Stomach smooth muscle (tissue), 2 donors: ENCODE results near the gene RAI14.
A peak's percentile ranks its signal among the peaks of the same experiment; 100 is the strongest.

Source experiments
- H3K27ac ChIP-seq: one replicate; pipeline ENCODE4 v1.7.0; 2013; ENCODE audit warnings: mild to moderate bottlenecking, low read length, inconsistent platforms
- H3K27me3 ChIP-seq, 2 donors: one replicate each; pipeline ENCODE4 v1.7.0; 2013; ENCODE audit warnings: low read length in 2 of 2; ENCODE audit not compliant: insufficient read depth in 2 of 2, control insufficient read depth in 1 of 2
- H3K36me3 ChIP-seq, 2 donors: one replicate each; pipeline ENCODE4 v1.7.0; 2013; ENCODE audit warnings: low read length in 2 of 2; ENCODE audit not compliant: control insufficient read depth in 2 of 2, insufficient read depth in 2 of 2
- H3K4me1 ChIP-seq: one replicate; pipeline ENCODE4 v1.7.0; 2013; ENCODE audit warnings: low read length; ENCODE audit not compliant: control insufficient read depth, insufficient read depth
- H3K4me3 ChIP-seq, 2 donors: one replicate each; pipeline ENCODE4 v1.7.0; 2013; ENCODE audit warnings: low read length in 2 of 2
- H3K9ac ChIP-seq, 2 donors: one replicate each; pipeline ENCODE4 v1.7.0; 2013; ENCODE audit warnings: low read length in 2 of 2, mild to moderate bottlenecking in 1 of 2
- H3K9me3 ChIP-seq, 2 donors: one replicate each; pipeline ENCODE4 v1.7.0; 2013; ENCODE audit warnings: low read length in 2 of 2; ENCODE audit not compliant: control insufficient read depth in 2 of 2
- donor health status: healthy.
- donor health status: Pancreatic carcinoma.

RAI14 gene

DNA sequence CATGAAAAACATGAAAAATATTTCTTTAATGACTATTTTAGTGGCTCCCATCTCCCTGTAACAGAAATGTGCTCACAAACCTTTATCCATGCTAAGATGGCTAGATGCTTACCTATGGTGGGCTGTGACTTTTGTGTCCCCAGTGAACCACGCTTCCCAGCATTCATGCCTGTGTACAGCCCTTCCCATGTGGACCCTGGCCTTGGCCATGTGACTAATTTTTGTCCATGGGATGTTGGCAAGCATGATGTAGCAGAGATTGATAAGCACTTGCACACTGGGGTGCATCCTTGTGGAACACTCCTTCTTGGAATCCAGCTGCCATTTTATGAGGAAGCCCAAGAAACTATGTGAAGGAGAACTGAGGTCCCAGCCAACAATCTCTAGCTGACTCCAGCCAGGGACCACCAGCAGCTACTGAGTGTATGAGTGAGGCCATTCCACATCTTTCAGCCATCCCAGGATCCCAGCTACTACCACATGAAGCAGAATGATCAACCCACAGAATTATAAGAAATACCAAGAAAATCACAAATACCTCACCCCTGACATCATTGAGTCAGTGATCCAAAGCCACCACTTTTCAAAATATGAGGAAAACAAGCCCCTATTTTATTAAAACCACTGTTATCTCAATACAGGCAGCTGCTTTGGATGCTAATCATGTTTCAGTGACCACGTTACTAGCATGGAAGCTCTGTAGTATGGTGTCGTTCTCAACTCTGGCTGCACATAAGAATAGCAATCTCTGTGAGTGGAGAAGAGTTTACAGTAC, 16.1 kb upstream of the RAI14 start:
- no peaks in the 10 kb centered on the region for H3K27me3 ChIP-seq
- H3K9ac ChIP-seq: no peak overlapping the region
- H3K36me3 ChIP-seq: no peaks in the 10 kb centered on the region
- no peak overlapping the region for H3K27ac ChIP-seq
- no peaks in the 10 kb centered on the region for H3K9me3 ChIP-seq
- no peak overlapping the region for H3K4me3 ChIP-seq
- no peaks in the 10 kb centered on the region for H3K4me1 ChIP-seq

GRCh38 chr5:34648039-34648839, 7.9 kb upstream of the RAI14 start:
- H3K9me3 ChIP-seq: no peaks in the 10 kb centered on the region

GRCh38 chr5:34648840-34649158, 7.3 kb upstream of the RAI14 start:
- Histone ChIP-seq H3K27ac (no peak overlapping the region), H3K36me3 (no peaks in the 10 kb centered on the region), H3K9me3 (no peaks in the 10 kb centered on the region), H3K27me3 (no peaks in the 10 kb centered on the region), H3K4me1 (no peaks in the 10 kb centered on the region), H3K9ac (no peak overlapping the region), H3K4me3 (no peak overlapping the region)

More at GRCh38 chr5:34648039-34648839, 7.9 kb upstream of the RAI14 start:
- Histone ChIP-seq H3K4me3 (no peak overlapping the region), H3K27me3 (no peaks in the 10 kb centered on the region), H3K9ac (no peak overlapping the region), H3K36me3 (no peaks in the 10 kb centered on the region), H3K4me1 (no peaks in the 10 kb centered on the region), H3K27ac (no peak overlapping the region)

DNA sequence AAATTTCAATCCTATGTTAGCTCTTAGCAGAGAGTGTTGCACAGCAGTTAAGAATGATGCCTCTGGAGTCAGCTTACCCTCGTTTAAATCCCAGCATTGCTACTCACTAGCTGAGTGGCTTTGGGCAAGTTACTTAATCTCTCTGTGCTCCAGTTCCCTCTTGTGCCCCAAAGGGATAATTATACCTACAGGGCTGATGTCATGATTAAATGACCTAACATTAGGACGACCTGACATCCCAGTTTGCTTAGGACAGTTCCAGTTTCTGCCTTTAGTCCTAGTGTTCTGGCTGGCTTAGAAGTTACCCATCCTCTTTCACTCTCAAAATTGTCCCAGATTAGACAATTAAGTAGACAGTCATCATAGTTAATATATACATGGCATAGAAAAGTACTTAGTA, 4.3 kb upstream of the RAI14 start:
- no peaks in the 10 kb centered on the region for H3K36me3 ChIP-seq

GRCh38 chr5:34652466-34652865, 3.7 kb upstream of the RAI14 start:
- no peak overlapping the region for H3K27ac ChIP-seq

More for the DNA sequence above, 4.3 kb upstream of the RAI14 start:
- no peaks in the 10 kb centered on the region for H3K27me3 ChIP-seq
- H3K4me3 ChIP-seq: no peak overlapping the region
- no peak overlapping the region for H3K9ac ChIP-seq
- H3K27ac ChIP-seq: no peak overlapping the region
- H3K9me3 ChIP-seq: no peaks in the 10 kb centered on the region
- peaks cover 9% of the 10 kb centered on the region for H3K4me1 ChIP-seq

DNA sequence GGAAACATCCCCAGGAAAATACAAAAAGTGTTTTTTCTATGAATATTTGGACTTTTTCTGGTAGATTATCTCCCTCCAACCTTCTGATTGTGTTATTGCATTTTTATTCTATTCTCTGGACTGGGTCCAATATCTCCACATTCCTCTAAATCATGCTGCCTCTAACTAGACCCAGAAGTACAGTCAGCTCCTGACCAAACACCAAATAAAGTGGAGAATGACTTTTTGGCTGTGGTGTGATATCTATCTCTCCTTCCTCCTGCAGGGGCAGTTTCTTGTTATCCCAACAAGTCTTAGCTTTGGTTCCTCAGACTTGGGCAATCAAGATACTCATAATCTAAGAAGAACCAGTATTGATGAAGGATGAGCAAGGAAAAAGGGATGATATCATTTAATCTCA, 3.2 kb upstream of the RAI14 start:
- no peak overlapping the region for H3K4me3 ChIP-seq
- no peak overlapping the region for H3K27ac ChIP-seq
- no peak overlapping the region for H3K9ac ChIP-seq
- no peaks in the 10 kb centered on the region for H3K36me3 ChIP-seq
- no peaks in the 10 kb centered on the region for H3K9me3 ChIP-seq
- H3K4me1 ChIP-seq: peaks cover 15% of the 10 kb centered on the region
- H3K27me3 ChIP-seq: no peaks in the 10 kb centered on the region

More at GRCh38 chr5:34652466-34652865, 3.7 kb upstream of the RAI14 start:
- no peaks in the 10 kb centered on the region for H3K36me3 ChIP-seq
- H3K4me1 ChIP-seq: peaks cover 10% of the 10 kb centered on the region
- no peak overlapping the region for H3K9ac ChIP-seq
- H3K9me3 ChIP-seq: no peaks in the 10 kb centered on the region
- no peak overlapping the region for H3K4me3 ChIP-seq
- no peaks in the 10 kb centered on the region for H3K27me3 ChIP-seq

DNA sequence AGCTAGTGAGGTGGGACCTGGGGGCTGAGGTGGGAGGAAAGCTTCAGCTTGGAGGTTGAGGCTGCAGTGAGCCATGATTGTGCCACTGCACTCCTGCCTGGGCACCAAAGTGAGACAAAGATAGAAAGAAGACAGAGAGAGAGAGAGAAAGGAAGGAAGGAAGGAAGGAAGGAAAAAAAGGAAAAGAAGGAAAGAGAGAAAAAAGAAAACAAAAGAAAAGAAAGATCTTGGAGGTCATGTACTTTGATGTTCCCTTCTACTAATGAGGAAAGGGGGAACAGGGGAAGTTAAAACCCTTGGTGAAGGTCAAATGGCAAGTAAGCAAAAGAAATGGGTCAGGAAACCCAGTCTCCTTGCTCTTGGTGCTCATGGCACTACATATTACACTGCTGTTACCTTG, 2.4 kb upstream of the RAI14 start:
- Histone ChIP-seq H3K27ac (no peak overlapping the region), H3K36me3 (no peaks in the 10 kb centered on the region), H3K27me3 (no peaks in the 10 kb centered on the region), H3K4me3 (no peak overlapping the region), H3K9me3 (no peaks in the 10 kb centered on the region), H3K9ac (no peak overlapping the region), H3K4me1 (peaks cover 19% of the 10 kb centered on the region)

DNA sequence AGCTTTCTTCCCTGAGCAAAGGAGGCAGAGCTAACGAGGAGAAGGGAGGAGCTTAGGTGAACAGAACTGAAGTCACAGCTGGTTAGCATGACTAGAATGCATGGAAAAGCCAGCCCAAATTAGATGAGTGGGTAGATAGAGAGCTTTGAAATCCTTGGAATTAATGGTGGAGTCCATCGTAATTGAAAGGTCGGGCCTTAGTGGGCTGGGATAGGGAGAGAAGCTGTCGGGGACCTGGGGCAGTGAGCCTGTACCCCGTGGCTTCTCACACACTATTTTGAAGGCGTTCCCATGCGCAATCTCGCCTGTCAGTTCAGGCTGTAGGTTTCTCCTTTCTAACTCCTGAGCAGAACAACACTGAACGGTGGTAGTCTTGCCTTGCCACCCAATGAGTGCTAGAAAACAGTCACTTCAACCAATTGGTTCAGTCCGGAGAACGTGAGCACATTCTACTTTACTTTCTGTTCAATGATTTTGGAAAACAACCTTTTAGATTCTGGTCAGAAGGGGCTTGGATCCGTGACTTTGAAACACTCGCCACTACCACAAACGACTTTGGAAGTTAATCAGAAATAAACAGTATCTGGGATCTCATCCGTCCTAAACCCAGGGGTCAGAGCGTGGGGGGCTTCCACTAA, 655 bp upstream of the RAI14 start:
- Histone ChIP-seq H3K4me1 (peaks cover 19% of the 10 kb centered on the region), H3K27ac (peak overlapping the region; percentile 92), H3K36me3 (no peaks in the 10 kb centered on the region), H3K4me3 (peak overlapping the region; percentile 78 to 86), H3K9ac (peak overlapping the region; percentile 92 to 96), H3K27me3 (no peaks in the 10 kb centered on the region), H3K9me3 (no peaks in the 10 kb centered on the region)

- no peaks in the 10 kb centered on the region for H3K27me3 ChIP-seq
- peak overlapping the region; percentile 92 for H3K27ac ChIP-seq
- H3K36me3 ChIP-seq: no peaks in the 10 kb centered on the region
- H3K4me1 ChIP-seq: peaks cover 19% of the 10 kb centered on the region
- no peaks in the 10 kb centered on the region for H3K9me3 ChIP-seq
- peak overlapping the region; percentile 77 to 86 for H3K4me3 ChIP-seq
- peak overlapping the region; percentile 76 to 96 for H3K9ac ChIP-seq
These were observed 659 bp downstream of the RAI14 start for GRCh38 chr5:34656700-34657273.

GRCh38 chr5:34657274-34657921, 1.3 kb downstream of the RAI14 start:
- Histone ChIP-seq H3K36me3 (no peaks in the 10 kb centered on the region), H3K27me3 (no peaks in the 10 kb centered on the region), H3K9ac (peak overlapping the region; percentile 76 to 96), H3K4me3 (peak overlapping the region; percentile 77 to 86), H3K27ac (peak overlapping the region; percentile 92), H3K9me3 (no peaks in the 10 kb centered on the region), H3K4me1 (peaks cover 19% of the 10 kb centered on the region)
